Middle frontal gyrus (tissue), 1 donor: ENCODE results near the gene FBXO11.
"Not testable (repeated sequence)": the region's sequence is repeated elsewhere in the genome, so short reads cannot be mapped to it uniquely, and the experiment has no call there.

ENCODE experiments used
- DNase-seq: peaks from one replicate; pipeline ENCODE4 v3.0.0-alpha.2; 2015; ENCODE audit warnings: low spot score; ENCODE audit errors: extremely low spot score

Gene FBXO11

GRCh38 chr2:47897883-47898731, 8.2 kb downstream of the FBXO11 start:
- DNase-seq = no peak

- not testable (repeated sequence) for DNase-seq
These were observed 9.0 kb downstream of the FBXO11 start for GRCh38 chr2:47897191-47897882.

- DNase-seq = no peak
These were observed 9.8 kb downstream of the FBXO11 start for GRCh38 chr2:47896450-47896968.

- DNase-seq = no peak
These were observed 12.5 kb downstream of the FBXO11 start for GRCh38 chr2:47893771-47894170.

GRCh38 chr2:47892338-47892730, 14.0 kb downstream of the FBXO11 start:
- no peak for DNase-seq

- no peak for DNase-seq
These were observed 14.6 kb downstream of the FBXO11 start for GRCh38 chr2:47891369-47892337.

GRCh38 chr2:47890711-47891368, 15.5 kb downstream of the FBXO11 start:
- no peak for DNase-seq

GRCh38 chr2:47888581-47889280, 17.6 kb downstream of the FBXO11 start:
- no peak for DNase-seq

- no peak for DNase-seq
These were observed 29.4 kb downstream of the FBXO11 start for GRCh38 chr2:47876912-47877311.

GRCh38 chr2:47872941-47873340, 33.4 kb downstream of the FBXO11 start:
- DNase-seq = no peak

- DNase-seq = no peak
These were observed 35.4 kb downstream of the FBXO11 start for GRCh38 chr2:47870641-47871540.

- no peak for DNase-seq
These were observed 36.3 kb downstream of the FBXO11 start for GRCh38 chr2:47869859-47870595.

- no peak for DNase-seq
These were observed 37.5 kb downstream of the FBXO11 start for GRCh38 chr2:47868611-47869352.

- no peak for DNase-seq
These were observed 39.1 kb downstream of the FBXO11 start for GRCh38 chr2:47867205-47867604.

GRCh38 chr2:47864566-47864965, 41.7 kb downstream of the FBXO11 start:
- no peak for DNase-seq

- no peak for DNase-seq
These were observed 43.3 kb downstream of the FBXO11 start for GRCh38 chr2:47862949-47863348.

- not testable (repeated sequence) for DNase-seq
These were observed 53.1 kb downstream of the FBXO11 start for GRCh38 chr2:47853067-47853777.
